ENCODE results near the gene PLEKHG5. TPM values are rescaled to one million over a fixed set of nuclear protein-coding genes. Genes with fewer than 3 reads are reported as not detected.
A peak's percentile ranks its signal among the peaks of the same experiment; 100 is the strongest.

The PLEKHG5 gene
- total and polyA plus RNA-seq, 10 donors, result 6.4 to 120 (median 59.4) TPM

- 64 to 85% (median 66%) methylated on average over 8 to 13 of the region's 13 CpGs for WGBS, 5 donors
- TF ChIP-seq POLR2A (IDR thresholded peaks at IDR 0.05) (no peak), POLR2AphosphoS5 (IDR thresholded peaks at IDR 0.05) (no peak)
- TF ChIP-seq, protein P1, sequence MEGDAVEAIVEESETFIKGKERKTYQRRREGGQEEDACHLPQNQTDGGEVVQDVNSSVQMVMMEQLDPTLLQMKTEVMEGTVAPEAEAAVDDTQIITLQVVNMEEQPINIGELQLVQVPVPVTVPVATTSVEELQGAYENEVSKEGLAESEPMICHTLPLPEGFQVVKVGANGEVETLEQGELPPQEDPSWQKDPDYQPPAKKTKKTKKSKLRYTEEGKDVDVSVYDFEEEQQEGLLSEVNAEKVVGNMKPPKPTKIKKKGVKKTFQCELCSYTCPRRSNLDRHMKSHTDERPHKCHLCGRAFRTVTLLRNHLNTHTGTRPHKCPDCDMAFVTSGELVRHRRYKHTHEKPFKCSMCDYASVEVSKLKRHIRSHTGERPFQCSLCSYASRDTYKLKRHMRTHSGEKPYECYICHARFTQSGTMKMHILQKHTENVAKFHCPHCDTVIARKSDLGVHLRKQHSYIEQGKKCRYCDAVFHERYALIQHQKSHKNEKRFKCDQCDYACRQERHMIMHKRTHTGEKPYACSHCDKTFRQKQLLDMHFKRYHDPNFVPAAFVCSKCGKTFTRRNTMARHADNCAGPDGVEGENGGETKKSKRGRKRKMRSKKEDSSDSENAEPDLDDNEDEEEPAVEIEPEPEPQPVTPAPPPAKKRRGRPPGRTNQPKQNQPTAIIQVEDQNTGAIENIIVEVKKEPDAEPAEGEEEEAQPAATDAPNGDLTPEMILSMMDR (IDR thresholded peaks at IDR 0.05 in 8 of 11, conservative IDR thresholded peaks at IDR 0.05 in 3 of 11), result no peak
- DNase-seq, result no peak
- intact Hi-C loops (cut with DNase I; ENCODE audit: low total_unique reads), result loop anchor here (5.0 kb wide), 2 partner anchors 59 to 159 kb away; no protein-coding TSS in a partner anchor
- peak overlapping the region in 2 of 8 donors; percentile 61 to 76 for H3K4me3 ChIP-seq
- H3K27me3 ChIP-seq (replicated peaks in 1 of 7), result peaks cover 0 to 54% (median 19%) of the 10 kb centered on the region in 7 donors
- H3K36me3 ChIP-seq, result no peaks in the 10 kb centered on the region
- H3K27ac ChIP-seq, result peak overlapping the region; percentile 67 to 86 (median 81)
- no peaks in the 10 kb centered on the region for H3K9me3 ChIP-seq
- peaks cover 15 to 99% (median 68%) of the 10 kb centered on the region in 6 donors for H3K4me1 ChIP-seq
These were observed 2.7 kb downstream of the PLEKHG5 start for GRCh38 chr1:6488602-6489382.

- TF ChIP-seq POLR2AphosphoS5 (IDR thresholded peaks at IDR 0.05), result peak in 2 of 3 donors; percentile 33 to 55
- TF ChIP-seq, protein P1 (IDR thresholded peaks at IDR 0.05 in 8 of 11, conservative IDR thresholded peaks at IDR 0.05 in 3 of 11), result no peak
- H3K36me3 ChIP-seq, result no peaks in the 10 kb centered on the region
- H3K4me1 ChIP-seq, result peaks cover 13 to 96% (median 64%) of the 10 kb centered on the region in 6 donors
- H3K9me3 ChIP-seq, result no peaks in the 10 kb centered on the region
- WGBS, 5 donors, result 69 to 86% (median 74%) methylated on average over 13 to 14 of the region's 14 CpGs
- H3K27ac ChIP-seq, result peak overlapping the region; percentile 67 to 86 (median 81)
- peak overlapping the region in 1 of 8 donors; percentile 19 for H3K4me3 ChIP-seq
- H3K27me3 ChIP-seq (replicated peaks in 1 of 7), result peaks cover 0 to 58% (median 19%) of the 10 kb centered on the region in 7 donors
- no peak for DNase-seq
- intact Hi-C loops (cut with DNase I; ENCODE audit: low total_unique reads), result loop anchor here (5.0 kb wide), 2 partner anchors 59 to 159 kb away; no protein-coding TSS in a partner anchor
These were observed 3.5 kb downstream of the PLEKHG5 start for GRCh38 chr1:6487804-6488484.

- intact Hi-C loops (cut with DNase I; ENCODE audit: low total_unique reads), result loop anchor here (5.0 kb wide), 2 partner anchors 61 to 161 kb away; no protein-coding TSS in a partner anchor
- peaks cover 0 to 58% (median 19%) of the 10 kb centered on the region in 7 donors for H3K27me3 ChIP-seq (replicated peaks in 1 of 7)
These were observed 4.9 kb downstream of the PLEKHG5 start for GRCh38 chr1:6486433-6487011.

More at GRCh38 chr1:6486433-6487011, 4.9 kb downstream of the PLEKHG5 start:
- TF ChIP-seq POLR2AphosphoS5 (IDR thresholded peaks at IDR 0.05) (peak; percentile 54 to 69 (median 63)), POLR2A (IDR thresholded peaks at IDR 0.05) (no peak)
- TF ChIP-seq, protein P1 (IDR thresholded peaks at IDR 0.05 in 8 of 11, conservative IDR thresholded peaks at IDR 0.05 in 3 of 11), result peak; percentile 78 to 97 (median 91)
- H3K4me1 ChIP-seq, result peaks cover 6 to 82% (median 53%) of the 10 kb centered on the region in 6 donors
- peak overlapping the region in 3 of 8 donors; percentile 46 to 68 (median 55) for H3K4me3 ChIP-seq
- WGBS, 5 donors, result 3 to 4% (median 3%) methylated on average over 12 to 15 of the region's 15 CpGs
- H3K36me3 ChIP-seq, result no peaks in the 10 kb centered on the region
- peak overlapping the region in 7 of 8 donors; percentile 15 to 86 (median 83) for H3K27ac ChIP-seq
- DNase-seq, result peak; percentile 94
- H3K9me3 ChIP-seq, result no peaks in the 10 kb centered on the region

Measured in spleen (tissue), 11 donors.